ENCODE results near the gene ANKRD7. TPM values are rescaled to one million over a fixed set of nuclear protein-coding genes. Genes with fewer than 3 reads are reported as not detected.

ANKRD7 gene
- total RNA-seq, 1 donor from 2014 or later = 3.1 TPM

DNA sequence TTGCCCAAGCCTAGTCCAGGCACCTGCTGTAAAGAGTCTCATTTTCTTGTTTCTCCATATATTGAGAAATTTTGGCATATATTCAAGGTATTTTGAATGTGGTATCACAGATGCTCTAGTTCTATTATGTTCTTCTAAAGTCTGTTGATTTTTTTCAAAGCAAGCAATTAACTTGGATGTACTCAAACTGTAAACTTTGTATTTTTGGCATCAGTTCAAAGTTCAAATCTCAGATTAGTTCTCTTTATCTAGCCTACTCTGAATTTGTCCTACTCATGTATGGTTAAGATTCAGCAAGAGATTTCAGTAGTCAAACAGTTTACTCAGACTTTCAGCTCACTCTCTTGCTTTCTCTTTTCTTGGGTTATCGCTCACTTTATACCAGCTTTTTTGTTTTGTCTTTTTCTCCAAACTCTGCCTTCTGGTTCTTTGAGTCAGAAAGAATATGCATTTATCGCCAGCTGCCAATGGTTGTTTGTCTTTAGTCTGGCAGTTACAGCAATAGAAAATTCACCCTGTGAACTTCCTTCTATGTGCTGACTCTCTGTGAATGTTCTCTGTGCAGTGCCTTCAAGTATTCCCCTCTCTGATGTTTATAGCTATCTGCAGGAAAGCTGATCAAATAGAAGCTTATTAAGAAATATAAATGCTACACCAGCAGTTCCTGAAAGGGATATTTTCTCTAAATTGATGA lies 56.0 kb downstream of the ANKRD7 start:
- H3K4me1 ChIP-seq (ENCODE audit: control insufficient read depth in 3 of 3, insufficient read depth in 3 of 3, low read length in 3 of 3) = no peaks in the 10 kb centered on the region
- H3K9me3 ChIP-seq (ENCODE audit: control insufficient read depth in 3 of 3, low read length in 3 of 3) = no peaks in the 10 kb centered on the region
- no peaks in the 10 kb centered on the region for H3K27me3 ChIP-seq (ENCODE audit: control insufficient read depth in 3 of 3, insufficient read depth in 3 of 3, low read length in 3 of 3)
- H3K4me3 ChIP-seq (ENCODE audit: low read length in 3 of 3) = no peak overlapping the region
- H3K27ac ChIP-seq (ENCODE audit: low read depth, low read length) = no peak overlapping the region
- H3K36me3 ChIP-seq (ENCODE audit: control insufficient read depth in 3 of 3, insufficient read depth in 3 of 3, low read length in 3 of 3) = no peaks in the 10 kb centered on the region
- H3K9ac ChIP-seq (ENCODE audit: low read depth in 1 of 3, low read length in 3 of 3) = no peak overlapping the region

DNA sequence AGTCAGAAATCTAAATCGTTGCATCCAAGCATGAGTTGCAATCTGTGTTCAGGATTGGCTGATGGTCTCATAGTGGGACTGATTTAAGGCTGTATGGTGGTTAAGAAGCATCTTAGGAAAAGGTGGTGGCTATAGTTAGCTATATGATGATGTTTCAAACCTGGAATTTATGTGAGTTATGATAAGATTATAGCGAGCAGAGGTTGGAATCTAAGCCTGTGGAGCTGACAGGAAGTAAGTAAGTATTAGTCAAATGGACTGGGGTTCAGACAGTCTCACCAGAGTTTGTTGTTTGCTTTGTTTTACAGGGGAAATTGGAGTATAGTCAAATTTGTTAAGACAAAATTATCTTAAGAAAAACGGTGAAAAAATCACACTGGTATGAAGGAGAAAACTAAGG lies 56.7 kb downstream of the ANKRD7 start:
- Histone ChIP-seq H3K9ac (ENCODE audit: low read depth in 1 of 3, low read length in 3 of 3) (no peak overlapping the region), H3K4me1 (ENCODE audit: control insufficient read depth in 3 of 3, insufficient read depth in 3 of 3, low read length in 3 of 3) (no peaks in the 10 kb centered on the region), H3K9me3 (ENCODE audit: control insufficient read depth in 3 of 3, low read length in 3 of 3) (no peaks in the 10 kb centered on the region), H3K4me3 (ENCODE audit: low read length in 3 of 3) (no peak overlapping the region), H3K27ac (ENCODE audit: low read depth, low read length) (no peak overlapping the region), H3K36me3 (ENCODE audit: control insufficient read depth in 3 of 3, insufficient read depth in 3 of 3, low read length in 3 of 3) (no peaks in the 10 kb centered on the region), H3K27me3 (ENCODE audit: control insufficient read depth in 3 of 3, insufficient read depth in 3 of 3, low read length in 3 of 3) (peaks cover 0 to 2% (median 0%) of the 10 kb centered on the region in 3 donors)

DNA sequence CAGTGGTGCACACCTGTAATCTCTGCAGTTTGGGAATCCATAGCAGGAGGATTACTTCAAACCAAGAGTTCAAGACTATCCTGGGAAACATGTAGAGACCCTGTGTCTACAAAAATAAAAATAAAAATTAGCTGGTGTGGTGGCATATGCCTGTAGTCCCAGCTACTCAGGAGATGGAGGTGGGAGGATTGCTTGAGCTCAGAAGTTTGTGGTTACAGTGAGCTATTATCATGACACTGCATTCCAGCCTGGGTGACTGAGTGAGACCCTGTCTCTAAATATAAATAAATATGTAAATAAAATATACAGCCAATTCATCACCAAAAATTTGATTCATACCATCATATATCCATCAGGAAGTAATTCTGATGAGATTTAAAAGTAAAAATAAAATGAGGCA lies 60.9 kb downstream of the ANKRD7 start:
- Histone ChIP-seq H3K27ac (ENCODE audit: low read depth, low read length) (no peak overlapping the region), H3K4me3 (ENCODE audit: low read length in 3 of 3) (no peak overlapping the region), H3K27me3 (ENCODE audit: control insufficient read depth in 3 of 3, insufficient read depth in 3 of 3, low read length in 3 of 3) (peaks cover 0 to 2% (median 0%) of the 10 kb centered on the region in 3 donors), H3K36me3 (ENCODE audit: control insufficient read depth in 3 of 3, insufficient read depth in 3 of 3, low read length in 3 of 3) (no peaks in the 10 kb centered on the region), H3K4me1 (ENCODE audit: control insufficient read depth in 3 of 3, insufficient read depth in 3 of 3, low read length in 3 of 3) (no peaks in the 10 kb centered on the region), H3K9ac (ENCODE audit: low read depth in 1 of 3, low read length in 3 of 3) (no peak overlapping the region), H3K9me3 (ENCODE audit: control insufficient read depth in 3 of 3, low read length in 3 of 3) (no peaks in the 10 kb centered on the region)

DNA sequence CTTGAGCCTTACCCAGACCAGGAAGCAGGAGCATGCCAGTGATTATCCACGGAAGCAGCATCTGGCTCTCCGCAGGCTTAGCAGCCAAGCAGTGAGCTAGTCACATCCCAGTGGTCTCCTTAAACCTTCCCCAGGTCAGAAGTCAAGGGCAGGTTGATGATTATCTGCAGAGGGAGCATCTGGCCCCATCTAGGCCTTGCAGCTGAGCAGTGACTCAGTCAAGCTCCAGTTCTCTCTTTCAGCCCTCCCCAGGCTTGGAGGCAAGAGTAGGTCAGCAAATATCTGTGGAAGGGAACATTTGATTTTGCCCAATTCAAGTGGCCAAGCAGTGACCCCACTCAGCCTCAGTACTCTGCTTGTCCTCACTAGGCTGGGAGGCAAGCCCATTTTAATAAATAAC lies 61.6 kb downstream of the ANKRD7 start:
- Histone ChIP-seq H3K4me3 (ENCODE audit: low read length in 3 of 3) (no peak overlapping the region), H3K27me3 (ENCODE audit: control insufficient read depth in 3 of 3, insufficient read depth in 3 of 3, low read length in 3 of 3) (peaks cover 0 to 2% (median 0%) of the 10 kb centered on the region in 3 donors), H3K9ac (ENCODE audit: low read depth in 1 of 3, low read length in 3 of 3) (no peak overlapping the region), H3K9me3 (ENCODE audit: control insufficient read depth in 3 of 3, low read length in 3 of 3) (no peaks in the 10 kb centered on the region), H3K27ac (ENCODE audit: low read depth, low read length) (no peak overlapping the region), H3K4me1 (ENCODE audit: control insufficient read depth in 3 of 3, insufficient read depth in 3 of 3, low read length in 3 of 3) (no peaks in the 10 kb centered on the region), H3K36me3 (ENCODE audit: control insufficient read depth in 3 of 3, insufficient read depth in 3 of 3, low read length in 3 of 3) (no peaks in the 10 kb centered on the region)

DNA sequence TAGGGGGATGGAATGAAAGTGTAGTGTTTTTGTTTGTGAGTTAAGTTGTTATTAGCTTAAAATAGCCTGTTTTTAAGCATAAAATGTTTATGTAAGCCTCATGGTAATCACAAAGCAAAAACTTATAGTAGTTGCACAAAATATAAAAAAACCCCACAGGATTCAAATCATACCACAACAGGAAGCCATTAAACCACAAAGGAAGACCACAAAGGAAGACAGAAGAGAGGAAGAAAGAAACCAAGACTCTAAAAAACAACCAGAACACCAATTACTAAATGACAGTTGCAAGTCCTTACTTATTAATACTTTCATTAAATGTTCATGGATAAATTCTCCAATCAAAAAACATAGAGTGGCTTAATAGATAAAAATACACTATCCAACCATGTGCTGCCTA lies 63.6 kb downstream of the ANKRD7 start:
- Histone ChIP-seq H3K27ac (ENCODE audit: low read depth, low read length) (no peak overlapping the region), H3K27me3 (ENCODE audit: control insufficient read depth in 3 of 3, insufficient read depth in 3 of 3, low read length in 3 of 3) (peaks cover 0 to 2% (median 0%) of the 10 kb centered on the region in 3 donors)

DNA sequence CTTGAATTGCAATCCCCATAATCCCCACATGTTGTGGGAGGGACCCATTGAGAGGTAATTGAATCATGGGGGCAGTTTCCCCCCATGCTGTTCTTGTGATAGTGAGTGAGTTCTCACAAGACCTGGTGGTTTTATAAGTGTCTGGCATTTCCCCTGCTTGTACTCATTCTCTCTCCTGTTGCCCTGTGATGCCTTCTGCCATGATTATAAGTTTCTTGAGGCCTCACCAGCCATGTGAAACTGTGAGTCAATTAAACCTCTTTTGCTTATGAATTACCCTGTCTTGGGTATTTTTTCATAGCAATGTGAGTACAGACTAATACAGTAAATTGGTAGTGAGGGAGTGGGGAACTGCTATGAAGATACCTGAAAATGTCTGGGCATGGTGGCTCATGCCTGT lies 65.0 kb downstream of the ANKRD7 start:
- Histone ChIP-seq H3K4me3 (ENCODE audit: low read length in 3 of 3) (no peak overlapping the region), H3K36me3 (ENCODE audit: control insufficient read depth in 3 of 3, insufficient read depth in 3 of 3, low read length in 3 of 3) (no peaks in the 10 kb centered on the region), H3K9me3 (ENCODE audit: control insufficient read depth in 3 of 3, low read length in 3 of 3) (no peaks in the 10 kb centered on the region), H3K9ac (ENCODE audit: low read depth in 1 of 3, low read length in 3 of 3) (no peak overlapping the region), H3K4me1 (ENCODE audit: control insufficient read depth in 3 of 3, insufficient read depth in 3 of 3, low read length in 3 of 3) (no peaks in the 10 kb centered on the region), H3K27ac (ENCODE audit: low read depth, low read length) (no peak overlapping the region), H3K27me3 (ENCODE audit: control insufficient read depth in 3 of 3, insufficient read depth in 3 of 3, low read length in 3 of 3) (peaks cover 0 to 2% (median 0%) of the 10 kb centered on the region in 3 donors)

More for the DNA sequence above, 63.6 kb downstream of the ANKRD7 start:
- Histone ChIP-seq H3K36me3 (ENCODE audit: control insufficient read depth in 3 of 3, insufficient read depth in 3 of 3, low read length in 3 of 3) (no peaks in the 10 kb centered on the region), H3K9ac (ENCODE audit: low read depth in 1 of 3, low read length in 3 of 3) (no peak overlapping the region), H3K4me1 (ENCODE audit: control insufficient read depth in 3 of 3, insufficient read depth in 3 of 3, low read length in 3 of 3) (no peaks in the 10 kb centered on the region), H3K4me3 (ENCODE audit: low read length in 3 of 3) (no peak overlapping the region), H3K9me3 (ENCODE audit: control insufficient read depth in 3 of 3, low read length in 3 of 3) (no peaks in the 10 kb centered on the region)

Other genes with a start within 250 kb of the ANKRD7 start
- 20.9 TPM for gene LSM8, start 40.5 kb upstream of the ANKRD7 start, total RNA-seq

Measured in skeletal muscle tissue (tissue), 4 donors.